ENCODE data around the gene IYD.

- TF ChIP-seq, protein P1, sequence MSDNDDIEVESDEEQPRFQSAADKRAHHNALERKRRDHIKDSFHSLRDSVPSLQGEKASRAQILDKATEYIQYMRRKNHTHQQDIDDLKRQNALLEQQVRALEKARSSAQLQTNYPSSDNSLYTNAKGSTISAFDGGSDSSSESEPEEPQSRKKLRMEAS (IDR thresholded peaks at IDR 0.05), result no peak
- TF ChIP-seq EP300 (IDR thresholded peaks at IDR 0.05; ENCODE audit: borderline replicate concordance) (no peak), TCF12 (IDR thresholded peaks at IDR 0.05; ENCODE audit: low read depth) (no peak), REST (IDR thresholded peaks at IDR 0.05; ENCODE audit: low read depth) (no peak), FOXM1 (IDR thresholded peaks at IDR 0.05; ENCODE audit: borderline replicate concordance, low read depth) (no peak), CEBPB (IDR thresholded peaks at IDR 0.05) (no peak), TAF1 (IDR thresholded peaks at IDR 0.05; ENCODE audit: low read depth) (no peak)
These were observed 67.0 kb downstream of the IYD start for GRCh38 chr6:150435832-150436231.

Data from Ishikawa (cell line).